ENCODE measurements around the gene UCP2.

GRCh38 chr11:73975479-73975757 lies 7.2 kb downstream of the UCP2 start:
- no peak for TF ChIP-seq CTCF (IDR thresholded peaks at IDR 0.05)
- TF ChIP-seq POLR2AphosphoS5 (IDR thresholded peaks at IDR 0.05) = no peak
- no peak for TF ChIP-seq POLR2A (IDR thresholded peaks at IDR 0.05)
- no peak for TF ChIP-seq EP300 (IDR thresholded peaks at IDR 0.05)

All from upper lobe of left lung (tissue), 4 donors.